VCaP (cell line): ENCODE results near the gene EFCAB6.

Experiments used
- H3K27ac ChIP-seq: fragments of 450-650 bp; 2 replicates; pipeline ENCODE4 v1.5.1; 2017
- CTCF ChIP-seq: fragments of 450-650 bp; conservative IDR thresholded peaks from 2 replicates; pipeline ENCODE4 v1.5.1; 2017; ENCODE audit warnings: mild to moderate bottlenecking, moderate library complexity

The EFCAB6 gene

GRCh38 chr22:43533156-43533530, 279.0 kb downstream of the EFCAB6 start:
- no peak for TF ChIP-seq CTCF
- H3K27ac ChIP-seq = no peak overlapping the region

- TF ChIP-seq CTCF = no peak
- no peak overlapping the region for H3K27ac ChIP-seq
Measured at GRCh38 chr22:43532301-43533155, 279.6 kb downstream of the EFCAB6 start.

GRCh38 chr22:43531651-43532050, 280.5 kb downstream of the EFCAB6 start:
- no peak overlapping the region for H3K27ac ChIP-seq
- TF ChIP-seq CTCF = no peak

GRCh38 chr22:43530349-43531201, 281.5 kb downstream of the EFCAB6 start:
- no peak overlapping the region for H3K27ac ChIP-seq
- TF ChIP-seq CTCF = no peak

- H3K27ac ChIP-seq = no peak overlapping the region
- TF ChIP-seq CTCF = no peak
Measured at GRCh38 chr22:43529934-43530333, 282.2 kb downstream of the EFCAB6 start.

- no peak for TF ChIP-seq CTCF
- no peak overlapping the region for H3K27ac ChIP-seq
Measured at GRCh38 chr22:43529461-43529860, 282.6 kb downstream of the EFCAB6 start.

- no peak overlapping the region for H3K27ac ChIP-seq
- TF ChIP-seq CTCF = no peak
Measured at GRCh38 chr22:43528601-43529360, 283.3 kb downstream of the EFCAB6 start.
